Muscle layer of colon (tissue), 2 donors: ENCODE data around the gene IFI27L1.

Experiments used
- H3K27ac ChIP-seq: one replicate; pipeline ENCODE4 v1.7.0; 2013; ENCODE audit warnings: low read depth, mild to moderate bottlenecking, low read length, moderate library complexity
- H3K27me3 ChIP-seq, 2 donors: one replicate each; pipeline ENCODE4 v1.7.0; 2013; ENCODE audit warnings: low read length in 2 of 2, mild to moderate bottlenecking in 2 of 2; ENCODE audit not compliant: insufficient read depth in 2 of 2, control insufficient read depth in 1 of 2
- H3K36me3 ChIP-seq: one replicate; pipeline ENCODE4 v1.7.0; 2013; ENCODE audit warnings: mild to moderate bottlenecking, low read length; ENCODE audit not compliant: insufficient read depth
- H3K4me1 ChIP-seq: one replicate; pipeline ENCODE4 v1.7.0; 2013; ENCODE audit warnings: mild to moderate bottlenecking, low read length; ENCODE audit not compliant: insufficient read depth
- H3K4me3 ChIP-seq, 2 donors: one replicate each; pipeline ENCODE4 v1.7.0; 2013; ENCODE audit warnings: low read length in 2 of 2, low read depth in 1 of 2, mild to moderate bottlenecking in 1 of 2, moderate library complexity in 1 of 2
- H3K9ac ChIP-seq: one replicate; pipeline ENCODE4 v1.7.0; 2013; ENCODE audit warnings: low read length
- H3K9me3 ChIP-seq: one replicate; pipeline ENCODE4 v1.7.0; 2013; ENCODE audit warnings: mild to moderate bottlenecking, low read length
- donor health status: abdominal sarcoma.
- donor health status: Adenocarcinoma of cecum.

The IFI27L1 gene

DNA sequence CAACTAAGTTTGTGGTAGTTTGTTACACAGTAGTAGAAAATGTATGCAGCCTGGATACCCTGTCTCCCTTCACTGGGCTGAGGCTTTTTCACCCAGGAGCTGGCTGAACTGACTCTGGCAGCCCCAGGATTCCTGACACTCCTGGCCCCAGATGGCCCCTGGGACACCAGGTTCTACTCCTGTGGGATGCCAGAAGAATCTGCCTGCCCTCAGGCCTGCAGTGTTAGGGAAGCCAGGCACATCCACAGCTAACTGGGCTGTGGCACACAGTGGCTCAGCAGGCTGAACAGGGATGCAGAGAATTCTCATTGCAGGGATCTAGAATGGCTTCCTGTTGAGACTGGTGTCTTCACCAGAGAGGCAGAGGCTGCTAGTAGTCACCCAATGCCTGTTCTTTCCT lies 38.0 kb downstream of the IFI27L1 start:
- H3K9me3 ChIP-seq = no peaks in the 10 kb centered on the region
- no peaks in the 10 kb centered on the region for H3K36me3 ChIP-seq
- no peak overlapping the region for H3K4me3 ChIP-seq
- H3K27me3 ChIP-seq = no peaks in the 10 kb centered on the region
- no peak overlapping the region for H3K9ac ChIP-seq
- no peak overlapping the region for H3K27ac ChIP-seq
- no peaks in the 10 kb centered on the region for H3K4me1 ChIP-seq

DNA sequence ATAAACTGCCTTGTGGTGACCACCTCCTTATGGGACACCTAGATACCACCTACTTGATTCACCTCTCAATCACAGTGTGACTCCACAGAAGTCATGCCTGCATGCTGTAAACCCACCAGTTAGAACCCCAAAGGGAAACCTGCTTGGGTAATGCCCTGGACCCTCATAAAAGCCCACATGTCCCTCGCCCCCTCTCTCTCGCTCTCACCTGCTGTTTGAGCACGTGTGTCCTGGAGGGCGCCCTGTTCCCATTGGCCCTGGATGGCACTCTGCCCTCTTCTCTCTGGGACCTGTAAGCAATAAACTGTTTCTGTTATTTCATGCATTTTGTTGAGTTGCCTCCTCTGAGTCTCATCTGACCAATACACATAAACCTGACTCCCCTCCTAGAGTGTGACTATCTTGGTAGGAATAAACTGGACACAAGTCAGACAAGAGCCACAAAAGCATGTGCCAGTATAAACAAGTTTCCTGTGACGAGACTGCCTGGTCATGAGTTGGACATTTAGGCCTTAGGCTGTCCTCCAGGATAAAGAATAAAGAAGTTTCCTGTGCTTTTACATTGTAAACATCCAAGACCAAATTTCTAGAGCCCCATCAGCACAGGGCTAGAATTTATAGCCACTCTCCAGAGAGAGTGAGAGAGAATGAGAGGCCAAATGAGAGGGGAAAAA lies 39.7 kb downstream of the IFI27L1 start:
- Histone ChIP-seq H3K4me1 (no peaks in the 10 kb centered on the region), H3K27me3 (no peaks in the 10 kb centered on the region), H3K36me3 (no peaks in the 10 kb centered on the region), H3K9ac (no peak overlapping the region), H3K9me3 (no peaks in the 10 kb centered on the region), H3K4me3 (no peak overlapping the region), H3K27ac (no peak overlapping the region)

DNA sequence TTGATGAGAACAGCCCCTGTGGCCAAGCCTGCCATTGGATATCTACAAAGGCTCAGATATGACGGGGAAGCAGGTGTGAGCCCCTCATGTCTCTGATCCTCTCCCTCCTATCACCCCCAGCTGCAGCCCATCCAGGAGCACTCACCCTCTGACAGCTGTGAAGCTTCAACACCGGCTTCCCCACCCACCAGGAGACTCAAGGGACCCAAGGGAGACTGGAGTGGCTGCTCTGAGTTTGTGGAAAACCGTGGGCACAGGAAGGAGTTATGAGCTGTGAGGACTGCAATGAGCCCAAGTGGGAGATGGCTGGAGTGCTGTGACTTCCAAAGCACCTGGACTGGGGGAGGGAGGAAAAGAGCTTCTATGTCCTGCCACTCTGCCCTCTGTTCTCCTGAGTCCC lies 40.4 kb downstream of the IFI27L1 start:
- no peaks in the 10 kb centered on the region for H3K9me3 ChIP-seq
- no peaks in the 10 kb centered on the region for H3K4me1 ChIP-seq
- H3K9ac ChIP-seq = no peak overlapping the region
- no peaks in the 10 kb centered on the region for H3K27me3 ChIP-seq
- no peak overlapping the region for H3K4me3 ChIP-seq
- H3K36me3 ChIP-seq = no peaks in the 10 kb centered on the region
- no peak overlapping the region for H3K27ac ChIP-seq

DNA sequence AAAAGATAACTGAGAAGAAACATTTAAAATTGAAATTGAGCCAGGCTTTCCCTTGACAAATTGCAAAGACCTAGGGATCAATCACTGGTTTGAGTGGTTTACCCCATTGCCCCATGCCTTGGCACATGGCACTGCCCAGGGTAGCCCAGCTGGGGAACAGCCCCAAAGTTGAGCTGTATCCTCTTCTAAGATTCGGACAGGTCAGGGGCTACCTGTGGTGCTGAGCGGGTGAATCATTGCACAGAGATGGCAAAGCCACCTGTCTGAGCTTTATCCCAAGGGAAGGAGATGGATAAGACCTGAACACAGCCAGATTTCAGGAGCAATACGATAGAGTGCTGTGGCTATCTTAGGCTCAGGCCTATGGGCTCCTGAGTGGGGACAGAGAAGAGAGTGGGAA lies 41.3 kb downstream of the IFI27L1 start:
- no peaks in the 10 kb centered on the region for H3K4me1 ChIP-seq
- no peaks in the 10 kb centered on the region for H3K36me3 ChIP-seq
- H3K27ac ChIP-seq = no peak overlapping the region
- no peaks in the 10 kb centered on the region for H3K27me3 ChIP-seq
- H3K9ac ChIP-seq = no peak overlapping the region
- no peaks in the 10 kb centered on the region for H3K9me3 ChIP-seq
- H3K4me3 ChIP-seq = no peak overlapping the region

DNA sequence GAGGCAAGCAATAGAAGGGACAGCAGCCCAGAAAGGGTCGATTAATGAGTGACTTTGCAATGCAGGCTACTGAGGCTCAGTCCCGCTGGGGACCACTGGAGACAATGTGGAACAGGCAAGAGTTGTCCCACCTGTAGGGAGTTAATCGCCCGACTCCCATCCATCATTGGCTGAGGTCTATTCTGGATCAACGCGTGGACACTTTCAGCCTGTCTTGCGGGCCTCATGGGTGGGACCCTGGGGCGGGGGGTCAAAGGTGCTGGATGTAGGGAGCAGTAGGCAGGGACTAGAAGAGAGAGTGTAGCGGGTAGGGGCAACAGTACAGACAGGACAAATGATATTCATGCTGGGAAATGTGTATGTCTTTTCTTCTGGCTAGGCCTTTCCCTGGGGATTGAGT lies 42.2 kb downstream of the IFI27L1 start:
- no peaks in the 10 kb centered on the region for H3K27me3 ChIP-seq
- no peaks in the 10 kb centered on the region for H3K36me3 ChIP-seq
- no peaks in the 10 kb centered on the region for H3K4me1 ChIP-seq
- H3K4me3 ChIP-seq = no peak overlapping the region
- H3K9me3 ChIP-seq = no peaks in the 10 kb centered on the region
- no peak overlapping the region for H3K27ac ChIP-seq
- no peak overlapping the region for H3K9ac ChIP-seq

DNA sequence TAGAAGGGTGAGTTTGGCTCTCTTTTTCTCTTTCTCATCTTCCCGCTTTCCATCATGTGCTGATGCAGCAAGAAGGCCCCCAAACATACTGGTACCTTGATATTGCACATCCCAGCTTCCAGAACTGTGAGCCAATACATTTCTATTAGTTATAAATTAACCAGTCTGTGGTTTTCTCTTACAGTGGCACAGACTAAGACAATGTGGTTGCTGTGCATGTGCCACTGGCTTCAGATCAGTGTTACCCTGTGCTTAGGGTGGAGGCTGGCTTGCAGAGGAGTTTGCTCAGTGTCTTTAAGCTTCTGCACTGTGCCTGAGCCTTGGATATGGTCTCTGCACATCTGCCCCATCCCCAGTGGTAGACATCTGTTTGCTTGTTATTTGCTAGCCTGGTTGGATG lies 42.8 kb downstream of the IFI27L1 start:
- Histone ChIP-seq H3K36me3 (no peaks in the 10 kb centered on the region), H3K4me3 (no peak overlapping the region), H3K4me1 (peaks cover 5% of the 10 kb centered on the region), H3K27ac (no peak overlapping the region), H3K9ac (no peak overlapping the region), H3K9me3 (no peaks in the 10 kb centered on the region), H3K27me3 (no peaks in the 10 kb centered on the region)

DNA sequence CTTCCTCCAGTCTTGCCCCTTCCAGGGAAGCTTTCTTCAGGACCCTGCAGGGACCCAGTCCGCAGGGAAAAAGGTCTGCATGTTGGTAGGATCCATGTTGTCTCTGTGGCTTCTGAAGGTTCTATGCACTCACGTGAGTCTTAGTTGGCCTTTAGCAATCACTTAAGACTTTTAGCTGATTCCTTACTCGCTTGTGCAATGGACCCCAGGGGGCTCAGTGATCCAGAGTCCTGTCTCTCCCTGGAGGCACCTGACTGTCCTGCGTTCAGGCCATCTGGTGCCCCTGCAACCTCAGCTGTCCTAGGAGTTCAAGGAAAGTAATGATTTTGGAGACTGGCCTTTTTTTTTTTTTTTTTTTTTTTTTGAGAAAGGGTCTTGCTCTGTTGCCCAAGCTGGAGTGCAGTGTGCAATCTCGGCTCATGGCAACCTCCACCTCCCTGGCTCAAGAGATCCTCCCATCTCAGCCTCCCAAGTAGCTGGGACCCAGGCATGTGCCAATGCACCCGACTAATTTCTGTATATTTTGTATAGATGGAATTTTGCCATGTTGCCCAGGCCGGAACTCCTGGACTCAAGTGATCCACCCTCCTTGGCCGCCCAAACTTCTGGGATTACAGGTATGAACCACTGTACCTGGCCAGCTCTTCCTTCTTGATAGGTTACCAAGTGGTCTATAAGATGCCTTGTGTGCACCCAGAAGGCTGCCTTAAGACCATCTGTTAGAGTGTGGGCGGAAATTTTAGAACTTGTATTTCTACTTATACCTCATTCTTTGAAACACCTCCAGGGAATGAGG lies 43.7 kb downstream of the IFI27L1 start:
- no peak overlapping the region for H3K27ac ChIP-seq
- no peaks in the 10 kb centered on the region for H3K27me3 ChIP-seq
- no peaks in the 10 kb centered on the region for H3K36me3 ChIP-seq
- H3K9ac ChIP-seq = no peak overlapping the region
- no peaks in the 10 kb centered on the region for H3K9me3 ChIP-seq
- peaks cover 8% of the 10 kb centered on the region for H3K4me1 ChIP-seq
- no peak overlapping the region for H3K4me3 ChIP-seq

DNA sequence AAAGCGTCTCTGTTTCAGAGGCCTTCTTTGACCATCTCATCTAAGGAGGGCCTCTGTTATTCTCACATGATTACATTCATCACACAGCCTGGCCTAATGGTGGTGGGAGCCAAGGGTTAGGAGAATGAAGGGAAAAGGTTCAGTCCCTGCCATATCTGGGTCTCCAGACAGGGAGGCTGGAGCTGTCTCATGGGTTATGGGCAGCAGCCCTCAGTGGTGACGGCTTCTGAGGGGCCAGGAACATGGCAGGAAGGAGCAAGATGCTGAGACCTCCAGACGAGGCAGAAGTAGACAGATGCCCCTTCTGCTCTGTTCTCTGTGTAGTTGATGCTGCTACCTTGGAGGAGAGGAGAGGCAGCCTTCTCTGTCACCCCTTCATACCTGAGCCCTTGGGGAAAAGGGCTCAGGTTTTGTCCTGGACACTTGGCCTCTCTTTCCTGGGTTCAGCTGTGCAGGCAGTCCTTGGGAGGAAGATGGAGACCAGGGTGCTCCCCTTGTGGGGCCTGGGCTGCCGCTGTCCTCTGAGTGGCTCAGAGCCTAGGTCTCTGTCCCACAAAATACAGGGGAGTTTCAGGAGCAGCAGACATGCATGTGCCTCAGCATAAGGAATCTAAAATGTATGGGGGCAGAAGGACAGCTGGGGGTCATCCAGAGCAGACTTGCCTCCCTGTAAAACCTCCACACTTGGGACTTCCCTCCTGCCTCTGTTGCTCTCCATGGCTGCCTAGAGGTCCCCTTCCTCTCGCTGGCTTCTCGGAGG lies 44.7 kb downstream of the IFI27L1 start:
- H3K27me3 ChIP-seq = no peaks in the 10 kb centered on the region
- H3K36me3 ChIP-seq = no peaks in the 10 kb centered on the region
- no peak overlapping the region for H3K9ac ChIP-seq
- H3K27ac ChIP-seq = no peak overlapping the region
- H3K9me3 ChIP-seq = no peaks in the 10 kb centered on the region
- H3K4me3 ChIP-seq = no peak overlapping the region
- peaks cover 8% of the 10 kb centered on the region for H3K4me1 ChIP-seq

DNA sequence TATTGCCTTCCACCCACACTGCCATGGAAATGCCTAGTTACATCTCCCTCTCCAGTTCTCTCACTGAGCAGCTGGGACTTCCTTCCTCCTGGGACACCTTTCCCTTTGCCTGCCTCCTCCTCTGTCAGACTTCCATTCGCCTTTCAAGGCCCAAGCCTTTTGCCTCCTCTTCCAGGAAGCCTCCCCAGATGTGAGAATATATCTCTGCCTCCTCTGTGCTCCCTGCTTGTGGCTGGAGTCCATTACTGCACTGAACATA lies 45.2 kb downstream of the IFI27L1 start:
- Histone ChIP-seq H3K27ac (no peak overlapping the region), H3K9me3 (no peaks in the 10 kb centered on the region), H3K36me3 (no peaks in the 10 kb centered on the region), H3K4me3 (no peak overlapping the region), H3K27me3 (no peaks in the 10 kb centered on the region), H3K9ac (no peak overlapping the region), H3K4me1 (peaks cover 8% of the 10 kb centered on the region)

DNA sequence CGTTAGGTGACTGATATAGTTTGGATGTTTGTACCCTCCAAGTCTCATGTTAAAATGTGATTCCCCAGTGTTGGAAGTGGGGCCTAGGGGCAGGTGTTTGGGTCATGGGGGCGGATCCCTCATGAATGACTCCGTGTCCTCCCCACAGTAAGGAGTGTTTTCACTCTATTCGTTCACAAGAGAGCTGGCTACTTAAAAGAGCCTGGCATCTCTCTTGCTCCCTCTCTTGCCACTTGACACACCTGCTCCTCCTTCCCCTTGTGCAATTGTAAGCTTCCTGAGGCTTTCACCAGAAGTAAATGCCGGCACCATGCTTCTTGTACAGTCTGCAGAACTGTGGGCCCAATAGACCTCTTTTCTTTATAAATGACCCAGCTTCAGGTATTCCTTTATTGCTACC lies 45.7 kb downstream of the IFI27L1 start:
- Histone ChIP-seq H3K4me3 (no peak overlapping the region), H3K36me3 (no peaks in the 10 kb centered on the region), H3K9me3 (no peaks in the 10 kb centered on the region), H3K27ac (no peak overlapping the region), H3K9ac (no peak overlapping the region), H3K27me3 (no peaks in the 10 kb centered on the region), H3K4me1 (peaks cover 8% of the 10 kb centered on the region)

DNA sequence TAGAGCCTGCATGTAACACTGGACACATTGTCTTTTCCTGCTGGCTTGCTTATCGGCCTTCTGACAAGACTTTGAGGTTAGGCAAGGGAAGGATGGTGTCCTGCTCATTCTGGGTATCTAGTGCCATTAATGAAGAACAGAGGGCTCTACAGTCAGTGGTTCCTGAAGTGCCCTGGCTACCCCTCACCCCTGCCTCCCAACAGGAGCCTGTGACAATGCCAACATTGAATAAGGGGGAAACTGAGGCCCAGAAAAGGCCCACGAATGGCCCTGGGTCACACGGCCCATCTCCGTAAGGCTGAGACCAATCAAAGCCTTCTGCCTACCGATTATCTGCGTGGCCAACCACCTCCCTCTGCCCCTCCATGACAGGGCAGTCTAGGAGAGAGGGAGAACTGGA lies 46.2 kb downstream of the IFI27L1 start:
- Histone ChIP-seq H3K27ac (no peak overlapping the region), H3K9ac (no peak overlapping the region), H3K9me3 (no peaks in the 10 kb centered on the region)

More for the DNA sequence above, 46.2 kb downstream of the IFI27L1 start:
- Histone ChIP-seq H3K27me3 (no peaks in the 10 kb centered on the region), H3K4me3 (no peak overlapping the region), H3K4me1 (peaks cover 8% of the 10 kb centered on the region), H3K36me3 (no peaks in the 10 kb centered on the region)
